IMR-90 (cell line): ENCODE results near the gene TOX3. TPM values are rescaled to one million over a fixed set of nuclear protein-coding genes. Genes with fewer than 3 reads are reported as not detected.

Experiments
- ATAC-seq: fragments of 200-7000 bp; cut with Tn5 transposase; 2 replicates; pipeline ENCODE4 v1.9.1; 2020; ENCODE audit warnings: low read depth, mild to moderate bottlenecking, moderate library complexity
- BruUV-seq: library from RNA; stranded (reverse); fragments of 400-500 nt; replicated peaks from 2 replicates; lab custom pipeline; 2021; lab: Mats Ljungman, UMichigan
- CTCF ChIA-PET: fragments of 300-600 bp; formaldehyde crosslinking; extraction: SDS; loops from one replicate; lab custom pipeline; 2021; ENCODE audit warnings: antibody characterized with exemption; lab: Yijun Ruan, JAX
- POLR2A ChIA-PET: fragments of 300-600 bp; sonication (Branson Sonifier 250); formaldehyde crosslinking; loops from one replicate; lab custom pipeline; 2022; ENCODE audit warnings: antibody characterized with exemption; ENCODE audit not compliant: unreplicated experiment; lab: Charles Lee
- DNase-seq: peaks from one replicate; pipeline ENCODE4 v3.0.0; 2013
- H2AFZ ChIP-seq: replicated peaks from 2 replicates; pipeline ENCODE3; 2013; ENCODE audit warnings: low read length, mild to moderate bottlenecking; ENCODE audit not compliant: poor library complexity
- H2AK5ac ChIP-seq: 2 replicates; pipeline ENCODE4 v1.6.1; 2013; ENCODE audit warnings: low read depth, low read length, inconsistent platforms
- H2AK9ac ChIP-seq: replicated peaks from 2 replicates; pipeline ENCODE3; 2013; ENCODE audit warnings: mild to moderate bottlenecking, low read depth, low read length, moderate library complexity; ENCODE audit not compliant: poor library complexity
- H2BK120ac ChIP-seq: 2 replicates; pipeline ENCODE4 v1.6.1; 2013; ENCODE audit warnings: low read depth, low read length, inconsistent platforms
- H2BK15ac ChIP-seq: 3 replicates; pipeline ENCODE4 v1.6.1; 2013; ENCODE audit warnings: low read depth, low read length, inconsistent platforms
- H2BK20ac ChIP-seq: 2 replicates; pipeline ENCODE4 v1.6.1; 2013; ENCODE audit warnings: low read depth, mild to moderate bottlenecking, inconsistent platforms, low read length, moderate library complexity
- H2BK5ac ChIP-seq: 2 replicates; pipeline ENCODE4 v1.6.1; 2013; ENCODE audit warnings: mild to moderate bottlenecking, low read depth, low read length, inconsistent platforms; ENCODE audit not compliant: poor library complexity, severe bottlenecking
- H3K14ac ChIP-seq: replicated peaks from 2 replicates; pipeline ENCODE4 v1.6.1; 2013; ENCODE audit warnings: low read depth, low read length, inconsistent platforms
- H3K18ac ChIP-seq: 2 replicates; pipeline ENCODE4 v1.6.1; 2013; ENCODE audit warnings: low read depth, low read length, control low read depth
- H3K23ac ChIP-seq: 2 replicates; pipeline ENCODE4 v1.6.1; 2013; ENCODE audit warnings: low read depth, low read length, inconsistent platforms
- H3K27ac ChIP-seq: 2 replicates; pipeline ENCODE4 v1.5.1; 2013; ENCODE audit warnings: mild to moderate bottlenecking, control low read depth, low read length; ENCODE audit not compliant: insufficient read depth
- H3K27me3 ChIP-seq: 2 replicates; pipeline ENCODE4 v1.6.1; 2013; ENCODE audit warnings: low read length; ENCODE audit not compliant: control insufficient read depth, insufficient read depth
- H3K36me3 ChIP-seq: 2 replicates; pipeline ENCODE4 v1.6.1; 2013; ENCODE audit warnings: low read length, mixed read lengths; ENCODE audit not compliant: control insufficient read depth, insufficient read depth
- H3K4ac ChIP-seq: 2 replicates; pipeline ENCODE4 v1.6.1; 2013; ENCODE audit warnings: low read depth, low read length, inconsistent platforms
- H3K4me1 ChIP-seq: 2 replicates; pipeline ENCODE4 v1.6.1; 2013; ENCODE audit warnings: low read length, mixed read lengths; ENCODE audit not compliant: control insufficient read depth, insufficient read depth
- H3K4me2 ChIP-seq: 2 replicates; pipeline ENCODE4 v1.6.1; 2013; ENCODE audit warnings: low read depth, mild to moderate bottlenecking, control low read depth, low read length, moderate library complexity
- H3K4me3 ChIP-seq: 2 replicates; pipeline ENCODE4 v1.5.1; 2013; ENCODE audit warnings: low read depth, mild to moderate bottlenecking, control low read depth, low read length, moderate library complexity; ENCODE audit not compliant: insufficient read depth
- H3K56ac ChIP-seq: 2 replicates; pipeline ENCODE4 v1.6.1; 2013; ENCODE audit warnings: low read length, inconsistent platforms; ENCODE audit not compliant: insufficient read depth; ENCODE audit errors: extremely low read depth
- H3K79me1 ChIP-seq, 2 experiments: 2 replicates each; pipeline ENCODE4 v1.6.1; 2013; ENCODE audit warnings: low read length in 2 of 2, inconsistent platforms in 1 of 2, low read depth in 1 of 2
- H3K9ac ChIP-seq: 2 replicates; pipeline ENCODE4 v1.6.1; 2013; ENCODE audit warnings: low read depth, low read length, control low read depth
- H3K9me1 ChIP-seq: 2 replicates; pipeline ENCODE4 v1.6.1; 2013; ENCODE audit warnings: low read length, inconsistent platforms; ENCODE audit not compliant: insufficient read depth
- H3K9me3 ChIP-seq: 2 replicates; pipeline ENCODE4 v1.6.1; 2013; ENCODE audit warnings: low read length; ENCODE audit not compliant: control insufficient read depth, insufficient read depth
- H4K20me1 ChIP-seq: 2 replicates; pipeline ENCODE4 v1.6.1; 2013; ENCODE audit warnings: low read length, inconsistent platforms; ENCODE audit not compliant: insufficient read depth
- H4K5ac ChIP-seq: 2 replicates; pipeline ENCODE4 v1.6.1; 2013; ENCODE audit warnings: mild to moderate bottlenecking, low read depth, low read length, control low read depth
- H4K8ac ChIP-seq, 2 experiments: 2 replicates each; pipeline ENCODE4 v1.6.1; 2013; ENCODE audit warnings: low read depth in 2 of 2, low read length in 2 of 2, control low read depth in 1 of 2, inconsistent platforms in 1 of 2
- H4K91ac ChIP-seq: 2 replicates; pipeline ENCODE4 v1.6.1; 2013; ENCODE audit warnings: low read depth, low read length, inconsistent platforms; ENCODE audit not compliant: insufficient read depth
- CEBPB ChIP-seq: IDR thresholded peaks from 2 replicates; pipeline ENCODE4 v1.6.1; 2012; ENCODE audit warnings: low read depth, low read length, improper control_type of control experiment
- CTCF ChIP-seq: conservative IDR thresholded peaks from 2 replicates; pipeline ENCODE4 v1.5.1; 2012; ENCODE audit warnings: mild to moderate bottlenecking, low read depth, low read length, improper control_type of control experiment
- ELK1 ChIP-seq: fragments of 150-350 bp; IDR thresholded peaks from 2 replicates; pipeline ENCODE4 v1.6.1; 2016; ENCODE audit warnings: low read depth, mild to moderate bottlenecking, low read length, moderate library complexity, borderline replicate concordance
- FOS ChIP-seq: fragments of 150-350 bp; IDR thresholded peaks from 2 replicates; pipeline ENCODE4 v1.6.1; 2016; ENCODE audit warnings: low read depth, low read length
- MAZ ChIP-seq: IDR thresholded peaks from 2 replicates; pipeline ENCODE4 v1.6.1; 2012; ENCODE audit warnings: low read depth, mild to moderate bottlenecking, low read length, improper control_type of control experiment, moderate library complexity, borderline replicate concordance
- MXI1 ChIP-seq: IDR thresholded peaks from 2 replicates; pipeline ENCODE4 v1.6.1; 2012; ENCODE audit warnings: low read depth, mild to moderate bottlenecking, low read length, moderate library complexity, borderline replicate concordance
- POLR2A ChIP-seq: IDR thresholded peaks from 2 replicates; pipeline ENCODE4 v1.6.1; 2012; ENCODE audit warnings: mild to moderate bottlenecking, low read depth, low read length
- RAD21 ChIP-seq: IDR thresholded peaks from 2 replicates; pipeline ENCODE4 v1.6.1; 2012; ENCODE audit warnings: low read length, improper control_type of control experiment
- RCOR1 ChIP-seq: IDR thresholded peaks from 2 replicates; pipeline ENCODE4 v1.6.1; 2012; ENCODE audit warnings: mild to moderate bottlenecking, low read length, improper control_type of control experiment; ENCODE audit not compliant: insufficient replicate concordance
- RFX5 ChIP-seq: IDR thresholded peaks from 2 replicates; pipeline ENCODE4 v1.8.0; 2012; ENCODE audit warnings: low read depth, mild to moderate bottlenecking, low read length, moderate library complexity
- USF2 ChIP-seq: fragments of 150-350 bp; IDR thresholded peaks from 2 replicates; pipeline ENCODE4 v1.6.1; 2017; ENCODE audit warnings: mild to moderate bottlenecking, antibody characterized with exemption, low read length, low read depth
- WGBS, 2 experiments: methylation state at CpG; one replicate each; pipeline versions ENCODE4 v1.1.5 to v1.1.7; 2013; ENCODE audit warnings: missing lambda C conversion rate in 2 of 2; ENCODE audit not compliant: insufficient read length in 1 of 2; ENCODE audit errors: extremely low coverage in 2 of 2; 5-methylcytosine and 5-hydroxymethylcytosine counted together
- dilution Hi-C: fragments of 300-500 bp; cut with HindIII; formaldehyde crosslinking; loops from one replicate; pipeline ENCODE4 v1.14.3; 2018; ENCODE audit warnings: low sequenced_read_pairs; ENCODE audit not compliant: unreplicated experiment
- in situ Hi-C: fragments of 300-500 bp; cut with MboI; formaldehyde crosslinking; loops from 3 replicates; pipeline ENCODE4 v1.14.3; 2019; ENCODE audit warnings: low sequenced_read_pairs, inconsistent platforms, mixed read lengths
- intact Hi-C: fragments of 100-400 bp; cut with micrococcal nuclease; formaldehyde crosslinking; loops from 2 replicates; pipeline ENCODE4 v1.10.0; 2022
- polyA plus RNA-seq, 3 experiments: library from polyadenylated mRNA; depleted of rRNA; stranded (reverse); fragments of >200 nt; gene quantifications; 2 replicates each; pipeline ENCODE4 v1.2.3, GENCODE V29; 2012; ENCODE audit warnings: low replicate concordance in 1 of 3
- total RNA-seq: library from RNA; depleted of rRNA; stranded (reverse); fragments of >200 nt; gene quantifications from 2 replicates; pipeline ENCODE4 v1.2.3, GENCODE V29; 2012

The TOX3 gene
- total and polyA plus RNA-seq, 2 of the 4 experiments (the other 2 are of a cell fraction), result not detected

GRCh38 chr16:52569701-52570100, 22.8 kb upstream of the TOX3 start:
- Histone ChIP-seq H3K18ac (no peak overlapping the region), H3K27me3 (no peaks in the 10 kb centered on the region), H3K36me3 (no peaks in the 10 kb centered on the region), H4K91ac (no peak overlapping the region), H3K4me3 (no peak overlapping the region), H2BK15ac (no peak overlapping the region), H4K8ac (no peak overlapping the region), H2AK9ac (no peak overlapping the region), H3K4me1 (no peaks in the 10 kb centered on the region), H3K9ac (no peak overlapping the region), H2BK20ac (no peak overlapping the region), H2BK5ac (no peak overlapping the region), H3K4ac (no peak overlapping the region), H3K79me1 (no peaks in the 10 kb centered on the region), H3K9me3 (0 out of 2 replicates have a peak, but pooled peaks cover 5% of the 10 kb centered on the region), H2AFZ (no peak overlapping the region), H3K9me1 (no peaks in the 10 kb centered on the region), H3K4me2 (no peak overlapping the region), H3K56ac (no peak overlapping the region), H4K20me1 (no peaks in the 10 kb centered on the region), H3K27ac (no peak overlapping the region), H3K14ac (no peak overlapping the region), H3K23ac (no peak overlapping the region), H2AK5ac (no peak overlapping the region), H2BK120ac (no peak overlapping the region), H4K5ac (no peak overlapping the region)
- no TSS peak for BruUV-seq
- CTCF ChIA-PET, result no interaction called here
- in situ Hi-C loops, result no loop called here
- TF ChIP-seq FOS, result no peak
- TF ChIP-seq CTCF, result no peak
- TF ChIP-seq POLR2A, result no peak
- no peak for TF ChIP-seq MXI1
- no peak for TF ChIP-seq USF2
- no peak for TF ChIP-seq RAD21
- TF ChIP-seq RCOR1, result no peak
- no peak for TF ChIP-seq RFX5
- TF ChIP-seq CEBPB, result no peak
- TF ChIP-seq MAZ, result no peak
- TF ChIP-seq ELK1, result no peak
- intact Hi-C loops, result no loop called here
- DNase-seq (no peak), ATAC-seq (no peak)
- 40% methylated on average over 1 of the region's 2 CpGs; no CpG with 5 or more reads in 1 of the 2 experiments for WGBS, 2 experiments
- dilution Hi-C loops, result no loop called here
- POLR2A ChIA-PET, result no interaction called here
